SH-SY5Y (cell line): Measurements from ENCODE around the gene SDR42E2.

ENCODE experiments used
- GATA2 ChIP-seq: IDR thresholded peaks from 2 replicates; pipeline ENCODE4 v1.6.1; 2011; ENCODE audit warnings: mild to moderate bottlenecking, low read depth, low read length
- GATA3 ChIP-seq: IDR thresholded peaks from 2 replicates; pipeline ENCODE4 v1.6.1; 2011; ENCODE audit warnings: low read depth, mild to moderate bottlenecking, low read length, moderate library complexity

The SDR42E2 gene

DNA sequence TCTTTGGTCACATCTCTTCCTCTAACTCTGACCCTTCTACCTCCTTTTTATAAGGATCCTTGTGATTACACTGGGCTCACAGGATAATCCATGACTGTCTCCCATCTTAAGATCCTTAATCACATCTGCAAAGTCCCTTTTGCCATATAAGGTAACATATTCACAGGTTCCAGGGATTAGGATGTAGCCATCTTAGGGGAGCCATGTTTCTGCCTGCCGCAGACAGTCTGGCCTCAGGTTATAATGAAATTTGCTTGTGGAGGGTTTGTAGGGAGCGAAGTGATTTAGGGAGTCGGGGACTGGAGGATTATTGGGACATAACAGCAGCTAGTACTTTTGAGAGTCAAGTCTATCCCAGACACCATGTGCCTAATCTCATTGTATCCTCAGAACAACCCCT is 51.5 kb downstream of the SDR42E2 start:
- TF ChIP-seq GATA2: no peak
- TF ChIP-seq GATA3: no peak

GRCh38 chr16:22214402-22214801 is 52.1 kb downstream of the SDR42E2 start:
- TF ChIP-seq GATA3 (no peak), GATA2 (no peak)

GRCh38 chr16:22214889-22215288 is 52.6 kb downstream of the SDR42E2 start:
- TF ChIP-seq GATA2 (no peak), GATA3 (no peak)

DNA sequence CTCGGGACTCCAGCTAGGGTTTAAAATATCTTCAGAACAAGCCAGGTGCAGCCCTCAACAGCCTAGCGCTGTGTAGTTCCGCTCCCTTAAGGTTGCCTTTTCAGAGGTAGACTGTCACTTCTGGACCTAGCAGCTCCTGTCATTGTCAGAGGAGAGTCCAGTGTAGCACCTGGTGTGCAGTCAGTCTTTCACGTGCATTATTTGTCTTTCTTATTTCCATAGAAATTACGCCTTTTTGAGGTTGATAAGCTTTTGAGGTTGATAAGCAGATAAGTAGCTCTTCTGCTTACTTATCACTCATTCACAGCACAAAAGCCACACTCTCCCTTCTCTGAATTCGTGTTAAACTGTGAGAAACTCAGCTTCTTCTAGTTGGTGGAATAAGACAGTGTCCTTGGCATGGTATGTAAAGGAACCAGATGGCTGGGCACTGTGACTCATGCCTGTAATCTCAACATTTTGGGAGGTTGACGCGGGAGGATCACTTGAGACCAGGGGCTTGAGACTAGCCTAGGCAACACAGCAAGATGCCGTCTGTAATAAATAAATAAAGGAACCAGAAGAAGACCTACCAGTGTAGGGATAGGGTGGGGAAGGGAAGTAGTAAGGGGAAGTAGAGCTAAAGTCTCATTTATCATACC is 54.0 kb downstream of the SDR42E2 start:
- TF ChIP-seq GATA3 (no peak), GATA2 (no peak)

GRCh38 chr16:22217890-22218730 is 55.8 kb downstream of the SDR42E2 start:
- TF ChIP-seq GATA2 (no peak), GATA3 (no peak)

GRCh38 chr16:22219389-22220068 is 57.2 kb downstream of the SDR42E2 start:
- TF ChIP-seq GATA2 (no peak), GATA3 (no peak)

DNA sequence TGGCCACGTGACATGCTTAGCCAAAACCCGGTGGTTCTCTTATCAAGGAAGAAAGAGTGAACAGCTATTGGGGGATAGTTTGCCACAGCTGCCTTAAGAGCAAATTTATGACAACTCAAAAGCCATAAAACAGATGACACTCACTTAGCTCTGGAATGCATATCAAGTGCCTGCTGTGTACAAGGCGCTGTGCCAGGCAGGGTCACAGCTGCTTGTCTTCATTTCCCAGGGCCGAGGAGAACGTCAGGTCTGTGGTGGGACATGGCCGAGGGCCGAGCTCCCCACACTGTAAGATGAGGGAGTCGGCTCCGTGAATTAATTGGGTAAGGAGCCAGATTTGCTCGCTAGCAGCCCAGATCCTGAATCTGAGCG is 57.7 kb downstream of the SDR42E2 start:
- no peak for TF ChIP-seq GATA2
- no peak for TF ChIP-seq GATA3

DNA sequence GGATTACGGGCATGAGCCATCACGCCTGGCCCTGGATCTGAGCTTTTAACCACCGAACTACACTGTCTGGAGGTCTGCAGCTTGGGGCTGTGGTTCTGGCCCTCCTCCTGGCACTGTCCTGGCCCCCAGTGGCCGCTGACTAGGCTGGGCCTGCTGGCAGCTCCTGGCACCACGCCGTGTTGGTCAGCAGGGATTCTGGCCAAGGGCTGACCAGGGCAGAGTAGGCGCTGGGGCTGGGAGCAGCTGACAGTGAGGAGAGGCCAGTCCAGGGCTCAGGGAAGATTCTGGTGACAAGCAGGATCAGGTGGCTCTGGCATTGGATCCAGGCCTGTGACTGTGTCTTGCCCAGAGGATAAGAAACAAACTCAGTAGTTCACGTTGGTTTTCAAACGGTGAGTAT is 58.4 kb downstream of the SDR42E2 start:
- TF ChIP-seq GATA2 (no peak), GATA3 (no peak)

DNA sequence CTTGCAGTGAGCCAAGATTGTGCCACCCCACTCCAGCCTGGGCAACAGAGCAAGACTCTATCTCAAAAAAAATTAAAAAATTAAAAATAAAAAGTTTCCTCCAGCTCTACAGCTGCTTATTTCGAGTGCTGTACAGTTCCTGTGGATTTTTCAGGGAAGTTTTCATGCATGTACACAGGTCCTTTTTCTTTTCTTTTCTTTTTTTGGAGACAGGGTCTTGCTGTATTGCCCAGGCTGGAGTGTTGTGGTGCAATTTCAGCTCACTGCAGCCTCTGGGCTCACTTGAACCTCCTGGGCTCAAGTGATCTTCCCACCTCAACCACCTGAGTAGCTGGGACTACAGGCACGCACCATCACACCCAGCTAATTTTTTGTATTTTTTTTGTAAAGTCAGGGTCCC is 59.7 kb downstream of the SDR42E2 start:
- TF ChIP-seq GATA2: no peak
- TF ChIP-seq GATA3: no peak

DNA sequence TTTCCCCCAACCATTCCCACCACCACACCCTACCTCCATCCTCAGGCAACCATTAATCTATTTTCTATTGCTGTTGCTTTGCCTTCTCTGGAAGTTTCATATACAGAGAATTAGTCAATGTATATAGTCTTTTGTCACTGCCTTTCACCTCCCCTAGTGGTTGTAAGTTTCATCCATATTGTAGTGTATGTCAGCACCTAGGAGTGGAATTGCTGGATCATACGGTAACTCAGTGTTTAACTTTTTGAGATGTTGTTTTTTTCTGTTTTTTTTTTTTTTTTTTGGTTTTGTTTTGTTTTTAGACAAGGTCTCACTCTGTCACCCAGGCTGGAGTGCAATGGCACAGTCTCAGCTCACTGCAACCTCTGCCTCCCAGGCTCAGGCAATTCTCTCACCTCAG is 60.7 kb downstream of the SDR42E2 start:
- TF ChIP-seq GATA2 (no peak), GATA3 (no peak)

GRCh38 chr16:22225060-22225459 is 62.8 kb downstream of the SDR42E2 start:
- TF ChIP-seq GATA2 (no peak), GATA3 (no peak)

- TF ChIP-seq GATA2: no peak
- no peak for TF ChIP-seq GATA3
Observed at GRCh38 chr16:22229889-22230288, 67.6 kb downstream of the SDR42E2 start.

DNA sequence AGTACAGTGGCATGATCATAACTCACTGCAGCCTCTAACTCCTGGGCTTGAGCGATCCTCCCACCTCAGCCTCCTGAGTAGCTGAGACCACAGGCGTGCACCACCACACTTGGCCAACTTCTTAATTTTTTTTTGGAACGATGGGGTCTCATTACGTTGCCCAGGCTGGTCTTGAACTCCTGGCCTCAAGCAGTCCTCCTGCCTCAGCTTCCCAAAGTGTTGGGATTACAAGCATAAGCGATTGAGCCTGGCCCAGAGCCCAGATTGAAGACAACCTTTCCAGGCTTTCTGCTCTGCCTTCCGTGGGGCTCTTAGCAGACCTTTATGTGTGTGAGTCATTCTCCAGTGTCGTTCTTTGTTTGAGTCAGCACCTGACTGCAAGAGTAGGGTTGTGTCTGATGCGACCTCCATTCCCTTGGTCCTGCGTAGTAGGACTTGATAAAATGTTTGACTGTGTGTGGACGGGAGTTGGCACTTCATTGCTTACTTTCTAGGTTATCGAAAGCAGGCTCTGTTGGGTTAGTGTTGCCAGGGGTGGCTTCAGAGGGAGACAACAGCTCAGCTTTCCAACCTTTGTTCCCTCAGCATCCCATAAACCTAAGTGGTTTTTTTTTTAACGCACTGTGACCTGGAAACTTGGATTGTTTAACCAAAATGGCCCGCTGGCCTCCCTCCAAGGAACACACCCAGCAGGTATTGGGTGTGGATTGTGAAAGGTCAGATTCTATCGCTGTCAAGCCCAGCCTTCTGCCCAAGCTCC is 70.2 kb downstream of the SDR42E2 start:
- TF ChIP-seq GATA2 (no peak), GATA3 (no peak)

DNA sequence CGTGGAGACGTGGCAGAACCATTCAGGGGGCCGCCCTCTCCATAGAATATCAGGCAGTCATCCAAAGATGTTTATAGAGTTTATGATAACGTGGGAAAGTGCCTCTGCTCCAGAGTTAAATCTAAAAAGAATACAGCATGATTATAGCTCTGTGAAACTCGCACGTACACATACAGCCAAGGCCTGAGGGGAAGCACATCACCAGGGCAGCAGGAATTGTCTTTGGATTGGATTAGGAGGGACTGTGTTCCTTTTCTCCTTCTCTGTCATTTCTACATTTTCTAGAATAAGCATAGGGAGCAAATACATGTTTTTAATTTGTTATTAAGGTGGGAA is 70.7 kb downstream of the SDR42E2 start:
- no peak for TF ChIP-seq GATA2
- no peak for TF ChIP-seq GATA3
